GM12878 (cell line): Measurements from ENCODE around the gene RUNX3. TPM values are rescaled to one million over a fixed set of nuclear protein-coding genes. Genes with fewer than 3 reads are reported as not detected.

Experiments
- ATAC-seq: fragments of 200-7000 bp; cut with Tn5 transposase; 3 replicates; pipeline ENCODE4 v1.9.1; 2020; ENCODE audit warnings: mild to moderate bottlenecking, moderate library complexity
- BruUV-seq: library from RNA; stranded (reverse); fragments of 400-500 nt; replicated peaks from 2 replicates; lab custom pipeline; 2021; lab: Mats Ljungman, UMichigan
- CTCF ChIA-PET: fragments of 300-600 bp; sonication (Branson Sonifier 250); formaldehyde crosslinking; extraction: SDS; loops from one replicate; lab custom pipeline; 2021; ENCODE audit warnings: inconsistent platforms; lab: Yijun Ruan, JAX
- POLR2A ChIA-PET: fragments of 350-600 bp; formaldehyde crosslinking; extraction: SDS; loops from one replicate; lab custom pipeline; 2021; ENCODE audit warnings: inconsistent platforms; lab: Charles Lee
- RAD21 ChIA-PET: fragments of 300-600 bp; sonication (Branson Sonifier 250); formaldehyde crosslinking; loops from one replicate; lab custom pipeline; 2023; ENCODE audit warnings: antibody characterized with exemption; ENCODE audit not compliant: unreplicated experiment; lab: Charles Lee
- SMC1A ChIA-PET: fragments of 300-600 bp; sonication (Branson Sonifier 250); formaldehyde crosslinking; loops from one replicate; lab custom pipeline; 2023; ENCODE audit not compliant: unreplicated experiment, uncharacterized antibody; lab: Charles Lee
- DNase-seq: peaks from one replicate; pipeline ENCODE4 v3.0.0-alpha.2; 2011; ENCODE audit warnings: low read depth, low spot score
- FAIRE-seq: peaks from 3 replicates; lab custom pipeline; 2011; peaks lifted over from hg19 to GRCh38; lab: Jason Lieb, UNC
- H2AFZ ChIP-seq: 2 replicates; pipeline ENCODE4 v1.6.0; 2011; ENCODE audit warnings: low read depth, low read length, control low read depth; ENCODE audit not compliant: control insufficient read depth
- H3K27ac ChIP-seq: 2 replicates; pipeline ENCODE4 v1.5.1; 2011; ENCODE audit warnings: control low read depth; ENCODE audit not compliant: control insufficient read depth, insufficient read depth
- H3K27me3 ChIP-seq, 2 experiments: replicated peaks in 1 of 2; 2 replicates each; pipeline versions ENCODE4 v1.6.0 to v1.6.1; 2011; ENCODE audit warnings: low read length in 1 of 2; ENCODE audit not compliant: control insufficient read depth in 2 of 2, insufficient read depth in 2 of 2
- H3K36me3 ChIP-seq, 2 experiments: 2 replicates each; pipeline ENCODE4 v1.5.1; 2011; ENCODE audit warnings: low read length in 1 of 2; ENCODE audit not compliant: control insufficient read depth in 2 of 2, insufficient read depth in 2 of 2
- H3K4me1 ChIP-seq: 2 replicates; pipeline ENCODE4 v1.6.1; 2011; ENCODE audit warnings: mild to moderate bottlenecking, low read length, moderate library complexity, mixed read lengths; ENCODE audit not compliant: control insufficient read depth, insufficient read depth
- H3K4me2 ChIP-seq: 2 replicates; pipeline ENCODE4 v1.6.0; 2011; ENCODE audit warnings: control low read depth; ENCODE audit not compliant: control insufficient read depth, insufficient read depth
- H3K4me3 ChIP-seq: fragments of 200-600 bp; sonication (generic); 2 replicates; pipeline ENCODE4 v1.5.1; 2016
- H3K79me2 ChIP-seq: 2 replicates; pipeline ENCODE4 v1.6.0; 2011; ENCODE audit warnings: low read length; ENCODE audit not compliant: control insufficient read depth, insufficient read depth
- H3K9ac ChIP-seq: 2 replicates; pipeline ENCODE4 v1.8.0; 2011; ENCODE audit warnings: low read length, control low read depth, mixed read lengths; ENCODE audit not compliant: control insufficient read depth, insufficient read depth
- H3K9me3 ChIP-seq: replicated peaks from 3 replicates; pipeline ENCODE4 v1.5.1; 2011; ENCODE audit warnings: mild to moderate bottlenecking, low read length; ENCODE audit not compliant: control insufficient read depth, insufficient read depth
- H4K20me1 ChIP-seq: 2 replicates; pipeline ENCODE4 v1.6.0; 2011; ENCODE audit not compliant: control insufficient read depth, insufficient read depth
- ATF7 ChIP-seq: fragments of 450-650 bp; IDR thresholded peaks from 2 replicates; pipeline ENCODE4 v1.6.1; 2016; ENCODE audit warnings: low read depth, mild to moderate bottlenecking
- BMI1 ChIP-seq: fragments of 450-650 bp; IDR thresholded peaks from 2 replicates; pipeline ENCODE4 v1.6.1; 2016; ENCODE audit warnings: mild to moderate bottlenecking, moderate library complexity, borderline replicate concordance
- FOXM1 ChIP-seq: IDR thresholded peaks from 2 replicates; pipeline ENCODE4 v1.6.1; 2012; ENCODE audit warnings: low read depth, mild to moderate bottlenecking, inconsistent platforms, low read length, moderate library complexity
- GABPA ChIP-seq: IDR thresholded peaks from 2 replicates; pipeline ENCODE4 v1.6.1; 2014; ENCODE audit warnings: antibody characterized with exemption, low read depth, mild to moderate bottlenecking, inconsistent platforms
- HCFC1 ChIP-seq: fragments of 150-350 bp; IDR thresholded peaks from 2 replicates; pipeline ENCODE4 v1.6.1; 2014; ENCODE audit warnings: low read length
- HDAC2 ChIP-seq: fragments of 200-600 bp; sonication (generic); IDR thresholded peaks from 2 replicates; pipeline ENCODE4 v1.6.1; 2017
- JUND ChIP-seq: IDR thresholded peaks from 2 replicates; pipeline ENCODE4 v1.6.1; 2012; ENCODE audit warnings: low read depth, mild to moderate bottlenecking, low read length, improper control_type of control experiment, moderate library complexity
- LARP7 ChIP-seq: fragments of 450-650 bp; IDR thresholded peaks from 2 replicates; pipeline ENCODE4 v1.6.1; 2017; ENCODE audit warnings: mild to moderate bottlenecking
- MEF2B ChIP-seq: fragments of 450-650 bp; IDR thresholded peaks from 2 replicates; pipeline ENCODE4 v1.6.1; 2018; ENCODE audit warnings: mild to moderate bottlenecking, moderate library complexity; ENCODE audit not compliant: partially characterized antibody, poor library complexity, severe bottlenecking
- MXI1 ChIP-seq: fragments of 150-350 bp; IDR thresholded peaks from 2 replicates; pipeline ENCODE4 v1.6.1; 2011; ENCODE audit warnings: low read depth, mild to moderate bottlenecking, inconsistent platforms, low read length, improper control_type of control experiment
- NBN ChIP-seq: fragments of 450-650 bp; IDR thresholded peaks from 2 replicates; pipeline ENCODE4 v1.6.1; 2016
- NR2F1 ChIP-seq: fragments of 450-650 bp; conservative IDR thresholded peaks from 2 replicates; pipeline ENCODE4 v1.6.1; 2017; ENCODE audit warnings: mild to moderate bottlenecking
- RAD21 ChIP-seq: IDR thresholded peaks from 2 replicates; pipeline ENCODE4 v1.6.1; 2011; ENCODE audit warnings: mild to moderate bottlenecking, low read depth, low read length, moderate library complexity; ENCODE audit not compliant: insufficient read depth
- RCOR1 ChIP-seq: conservative IDR thresholded peaks from 2 replicates; pipeline ENCODE4 v1.6.1; 2012; ENCODE audit warnings: low read depth, low read length, improper control_type of control experiment
- ZBTB11 ChIP-seq: fragments of 450-650 bp; formaldehyde crosslinking; IDR thresholded peaks from 2 replicates; pipeline ENCODE4 v1.5.0; 2022; ENCODE audit warnings: mild to moderate bottlenecking, missing genetic modification characterization
- ZNF24 ChIP-seq: fragments of 450-650 bp; IDR thresholded peaks from 2 replicates; pipeline ENCODE4 v1.6.1; 2017; ENCODE audit warnings: antibody characterized with exemption, mild to moderate bottlenecking
- WGBS: methylation state at CpG from one replicate; pipeline ENCODE4 v1.1.6; 2016; ENCODE audit warnings: low lambda C conversion rate; ENCODE audit not compliant: insufficient replicate concordance, insufficient coverage; ENCODE audit errors: missing lambda C conversion rate; 5-methylcytosine and 5-hydroxymethylcytosine counted together
- in situ Hi-C: fragments of 300-500 bp; cut with MboI; formaldehyde crosslinking; loops from 9 replicates; pipeline ENCODE4 v1.14.3; 2018; ENCODE audit warnings: mixed read lengths
- intact Hi-C: fragments of 100-400 bp; cut with micrococcal nuclease; formaldehyde crosslinking; loops from one replicate; pipeline ENCODE4 v1.14.2; 2022; ENCODE audit not compliant: unreplicated experiment
- polyA plus RNA-seq, 11 experiments: library from polyadenylated mRNA; depleted of rRNA in 4 of 11; unstranded in 6 of 11; stranded (reverse) in 5 of 11; fragments of >200 nt; fragmentation: Nextera tagmentation in 4 of 11; fragmentation: Illumina TruSeq in 1 of 11; extraction: Ambion mirVana in 4 of 11; extraction: Trizol in 1 of 11; gene quantifications; 1 replicate in 1 of 11; 2 replicates in 10 of 11; pipeline versions ENCODE4 v1.2.1 to v1.2.3, GENCODE V29; 2011 to 2016; ENCODE audit warnings: inconsistent platforms in 2 of 11, missing spikeins in 2 of 11, low read depth in 1 of 11
- total RNA-seq, 4 experiments: library from RNA; depleted of rRNA in 3 of 4; stranded (reverse); fragments of >200 nt in 3 of 4; fragmentation: Illumina TruSeq in 1 of 4; extraction: Trizol in 1 of 4; gene quantifications; 2 replicates each; pipeline versions ENCODE4 v1.2.1 to v1.2.3, GENCODE V29; 2013 to 2021
- TF ChIP-seq, protein P1 (sequence below): IDR thresholded peaks from 2 replicates; pipeline ENCODE4 v1.6.1; 2012; ENCODE audit warnings: low read depth, low read length, improper control_type of control experiment

Gene RUNX3
- total and polyA plus RNA-seq, 10 of the 15 experiments (the other 5 are each of a cell fraction or from before 2014, with no cell fraction given): 19.0 to 151 (median 31.4) TPM

DNA sequence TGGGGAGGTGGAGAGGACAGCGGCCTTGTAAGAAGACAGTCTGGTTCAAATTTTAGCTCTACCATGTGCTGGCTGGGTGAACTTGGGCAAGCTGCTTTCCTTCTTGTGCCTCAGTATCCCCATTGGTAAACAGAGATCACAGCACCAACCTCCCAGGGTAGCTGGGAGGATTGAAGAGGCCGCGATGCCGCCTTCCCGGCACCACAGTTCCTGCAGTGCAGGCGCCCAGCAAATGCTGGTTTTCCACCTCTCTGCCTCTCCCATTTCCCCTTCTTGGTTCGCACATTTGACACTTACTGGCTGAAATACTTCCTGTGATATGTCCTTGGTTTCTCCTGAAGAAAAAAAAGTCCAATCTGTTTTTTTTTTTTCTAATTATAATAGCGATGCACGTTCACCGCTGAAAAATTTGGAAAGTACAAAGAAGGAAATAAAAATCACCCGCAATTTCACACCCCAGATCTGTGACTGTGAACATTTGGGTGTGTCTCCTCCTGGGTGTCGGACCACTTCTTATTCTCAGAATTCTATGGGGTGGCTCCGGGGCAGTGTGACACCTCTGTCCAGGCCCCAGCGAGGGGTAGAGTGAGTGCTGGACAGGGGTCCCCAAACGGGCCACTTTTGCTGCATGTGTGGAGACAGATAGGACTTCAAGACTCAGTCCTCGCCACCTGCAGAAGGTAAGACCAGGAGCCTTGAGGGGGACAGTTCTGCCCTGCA is 73.1 kb downstream of the RUNX3 start:
- H3K27ac ChIP-seq: no peak overlapping the region
- no TSS peak for BruUV-seq
- TF ChIP-seq LARP7 (no peak), GABPA (no peak), RAD21 (no peak), FOXM1 (no peak), NR2F1 (no peak), MEF2B (no peak), ATF7 (no peak), ZNF24 (no peak), JUND (no peak), ZBTB11 (no peak), NBN (no peak), BMI1 (no peak), HDAC2 (no peak), RCOR1 (no peak), HCFC1 (no peak), MXI1 (no peak)
- TF ChIP-seq, protein P1, sequence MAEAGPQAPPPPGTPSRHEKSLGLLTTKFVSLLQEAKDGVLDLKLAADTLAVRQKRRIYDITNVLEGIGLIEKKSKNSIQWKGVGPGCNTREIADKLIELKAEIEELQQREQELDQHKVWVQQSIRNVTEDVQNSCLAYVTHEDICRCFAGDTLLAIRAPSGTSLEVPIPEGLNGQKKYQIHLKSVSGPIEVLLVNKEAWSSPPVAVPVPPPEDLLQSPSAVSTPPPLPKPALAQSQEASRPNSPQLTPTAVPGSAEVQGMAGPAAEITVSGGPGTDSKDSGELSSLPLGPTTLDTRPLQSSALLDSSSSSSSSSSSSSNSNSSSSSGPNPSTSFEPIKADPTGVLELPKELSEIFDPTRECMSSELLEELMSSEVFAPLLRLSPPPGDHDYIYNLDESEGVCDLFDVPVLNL: no peak
- TF ChIP-seq, all 136 proteins: peak for 0
- H3K36me3 ChIP-seq: no peaks in the 10 kb centered on the region
- RAD21 ChIA-PET: interaction anchor here (2.8 kb wide), 1 partner anchor 242 kb away, joined by 6 read pairs; no protein-coding TSS in a partner anchor
- H3K9me3 ChIP-seq: no peaks in the 10 kb centered on the region; the same call in 2 of the 3 replicates
- H3K4me3 ChIP-seq: no peak overlapping the region
- no peak overlapping the region for H3K9ac ChIP-seq
- no peaks in the 10 kb centered on the region for H3K4me1 ChIP-seq
- CTCF ChIA-PET: interaction anchor here (1.2 to 10.6 kb wide), 2 partner anchors 41 to 178 kb away, joined by 3 to 133 read pairs; no protein-coding TSS in a partner anchor
- DNase-seq: no peak
- intact Hi-C loops (no loop called here), in situ Hi-C loops (no loop called here)
- SMC1A ChIA-PET: no interaction called here
- no peaks in the 10 kb centered on the region for H4K20me1 ChIP-seq
- H3K4me2 ChIP-seq: no peak overlapping the region
- H3K79me2 ChIP-seq: no peaks in the 10 kb centered on the region
- 77% methylated on average over 16 of the region's 16 CpGs for WGBS
- H3K27me3 ChIP-seq: peaks cover 0 to 3% of the 10 kb centered on the region in 2 experiments; a peak in 1 of 4 replicates
- H2AFZ ChIP-seq: no peak overlapping the region
- POLR2A ChIA-PET: interaction anchor here (0.8 to 1.3 kb wide), 2 partner anchors 42 to 375 kb away, joined by 3 to 5 read pairs; partner anchors contain the start of gene SYF2
- ATAC-seq: no peak
- FAIRE-seq: no peak
